GM18867 (cell line): ENCODE measurements around the gene B4GALT2.

Experiments used
- ATAC-seq: cut with Tn5 transposase; IDR thresholded peaks from one replicate; pipeline ENCODE4 v1.9.1; 2021; ENCODE audit warnings: mild to moderate bottlenecking, moderate library complexity; ENCODE audit not compliant: unreplicated experiment

Gene B4GALT2, protein sequence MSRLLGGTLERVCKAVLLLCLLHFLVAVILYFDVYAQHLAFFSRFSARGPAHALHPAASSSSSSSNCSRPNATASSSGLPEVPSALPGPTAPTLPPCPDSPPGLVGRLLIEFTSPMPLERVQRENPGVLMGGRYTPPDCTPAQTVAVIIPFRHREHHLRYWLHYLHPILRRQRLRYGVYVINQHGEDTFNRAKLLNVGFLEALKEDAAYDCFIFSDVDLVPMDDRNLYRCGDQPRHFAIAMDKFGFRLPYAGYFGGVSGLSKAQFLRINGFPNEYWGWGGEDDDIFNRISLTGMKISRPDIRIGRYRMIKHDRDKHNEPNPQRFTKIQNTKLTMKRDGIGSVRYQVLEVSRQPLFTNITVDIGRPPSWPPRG

DNA sequence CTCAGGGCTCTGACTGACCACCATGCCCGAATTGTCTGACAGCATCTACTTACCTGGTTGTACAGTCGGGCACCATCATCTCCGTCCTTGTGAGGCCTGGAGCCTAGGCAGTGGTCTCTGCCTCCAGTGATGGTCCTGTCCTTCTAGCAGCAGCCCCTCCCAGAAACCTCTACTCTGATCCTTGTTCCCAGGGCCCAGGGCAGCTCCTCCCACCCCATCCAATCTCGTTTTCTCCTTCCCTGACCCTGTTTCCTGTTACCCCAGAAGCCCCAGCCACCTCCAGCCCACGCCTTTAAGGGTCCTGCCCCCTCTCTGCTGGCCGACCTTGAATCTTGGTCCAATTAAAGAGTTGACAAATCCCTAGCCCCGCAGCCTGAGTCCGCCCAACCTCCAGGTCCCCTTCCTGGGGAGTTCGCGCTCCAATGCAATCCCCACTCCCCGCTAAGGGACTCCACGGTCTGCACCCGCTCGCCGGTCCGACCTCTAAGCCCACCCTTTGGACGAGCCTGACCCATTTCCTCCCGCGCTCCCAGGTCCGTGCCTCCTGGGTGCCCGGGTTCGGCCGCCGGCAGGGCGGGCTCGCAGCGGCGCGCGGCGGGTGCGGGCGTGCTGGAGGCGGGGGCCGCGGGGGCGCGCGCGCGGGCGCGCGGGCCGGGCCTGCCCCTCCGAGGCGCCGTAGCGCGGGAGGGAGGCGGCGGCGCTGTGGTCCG, at the start of gene B4GALT2:
Gene B4GALT2 (plus strand): TSS at position 660 of the 710 bp plus-strand sequence. CDS start 1,951 bp downstream, outside the sequence.
- no peak for ATAC-seq

DNA sequence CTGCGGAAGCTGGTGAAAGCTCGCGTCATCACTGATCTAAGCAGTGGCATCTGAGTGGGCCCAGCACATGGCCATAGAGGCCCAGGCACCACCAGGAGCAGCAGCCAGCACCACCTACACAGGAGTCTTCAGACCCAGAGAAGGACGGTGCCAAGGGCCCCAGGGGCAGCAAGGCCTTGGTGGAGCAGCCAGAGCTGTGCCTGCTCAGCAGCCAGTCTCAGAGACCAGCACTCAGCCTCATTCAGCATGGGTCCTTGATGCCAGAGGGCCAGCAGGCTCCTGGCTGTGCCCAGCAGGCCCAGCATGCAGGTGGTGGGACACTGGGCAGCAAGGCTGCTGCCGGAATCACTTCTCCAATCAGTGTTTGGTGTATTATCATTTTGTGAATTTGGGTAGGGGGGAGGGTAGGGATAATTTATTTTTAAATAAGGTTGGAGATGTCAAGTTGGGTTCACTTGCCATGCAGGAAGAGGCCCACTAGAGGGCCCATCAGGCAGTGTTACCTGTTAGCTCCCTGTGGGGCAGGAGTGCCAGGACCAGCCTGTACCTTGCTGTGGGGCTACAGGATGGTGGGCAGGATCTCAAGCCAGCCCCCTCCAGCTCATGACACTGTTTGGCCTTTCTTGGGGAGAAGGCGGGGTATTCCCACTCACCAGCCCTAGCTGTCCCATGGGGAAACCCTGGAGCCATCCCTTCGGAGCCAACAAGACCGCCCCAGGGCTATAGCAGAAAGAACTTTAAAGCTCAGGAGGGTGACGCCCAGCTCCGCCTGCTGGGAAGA, 48.7 kb upstream of the B4GALT2 start:
- no peak for ATAC-seq

DNA sequence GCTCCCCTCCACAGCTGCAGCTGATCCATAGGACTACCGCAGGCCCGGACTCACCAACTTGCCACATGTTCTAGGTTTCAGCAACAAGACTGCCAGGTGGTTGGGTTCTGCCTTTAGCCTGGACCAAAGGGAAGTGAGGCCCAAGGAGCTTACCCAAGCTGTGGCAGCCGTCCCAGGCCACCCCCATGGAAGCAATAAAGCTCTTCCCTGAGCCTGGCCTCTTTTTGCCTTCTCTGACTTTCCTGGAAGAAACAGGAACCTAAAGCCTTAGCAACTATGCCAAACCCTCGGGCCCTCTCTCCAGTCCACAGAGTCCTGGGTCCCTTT, 48.1 kb upstream of the B4GALT2 start:
- ATAC-seq, result no peak

DNA sequence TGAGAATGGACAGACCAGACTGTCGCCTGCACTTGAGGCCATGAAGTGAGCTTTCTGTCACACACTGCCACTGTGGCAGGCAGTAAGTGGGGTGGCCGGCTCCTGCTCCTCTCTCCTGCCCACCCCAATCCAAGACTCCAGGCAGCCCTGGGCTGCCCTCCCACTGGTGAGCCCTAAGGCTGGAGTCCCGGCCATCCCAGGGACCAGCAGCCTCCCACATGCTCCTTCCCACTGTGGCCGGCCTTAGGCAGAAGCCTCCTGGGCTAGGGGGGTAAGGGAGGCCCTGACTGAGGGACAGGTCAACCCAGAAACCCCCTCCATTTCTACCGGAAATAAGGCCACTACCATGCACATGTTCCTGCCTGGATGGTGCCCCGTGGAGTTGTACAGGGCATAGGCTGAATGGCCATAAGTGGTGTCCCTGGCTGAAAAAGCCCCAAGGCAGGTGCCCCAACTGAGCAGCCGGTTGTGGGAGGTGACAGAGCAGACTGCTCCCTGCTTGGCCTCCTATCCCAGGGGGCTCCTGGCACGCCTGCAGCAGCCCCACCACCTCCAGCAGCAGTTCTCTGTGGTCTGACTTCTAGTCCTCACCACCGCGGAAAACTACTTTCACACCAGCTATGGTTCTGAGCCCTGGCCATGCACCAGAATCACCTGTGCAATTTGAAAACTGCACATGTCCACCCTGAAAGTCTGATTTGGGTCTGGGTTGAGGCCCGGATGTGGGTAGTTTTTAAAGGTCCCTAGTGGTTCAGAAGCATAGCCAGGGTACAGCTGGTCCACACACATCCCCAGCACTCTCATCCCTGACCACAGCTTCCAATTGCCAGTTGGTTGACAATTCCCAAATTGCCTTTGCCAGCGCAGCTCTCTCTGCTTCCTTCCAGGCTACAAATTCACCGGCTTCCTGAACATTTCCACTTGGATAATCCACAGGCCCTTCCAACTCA, 47.0 kb upstream of the B4GALT2 start:
- no peak for ATAC-seq

DNA sequence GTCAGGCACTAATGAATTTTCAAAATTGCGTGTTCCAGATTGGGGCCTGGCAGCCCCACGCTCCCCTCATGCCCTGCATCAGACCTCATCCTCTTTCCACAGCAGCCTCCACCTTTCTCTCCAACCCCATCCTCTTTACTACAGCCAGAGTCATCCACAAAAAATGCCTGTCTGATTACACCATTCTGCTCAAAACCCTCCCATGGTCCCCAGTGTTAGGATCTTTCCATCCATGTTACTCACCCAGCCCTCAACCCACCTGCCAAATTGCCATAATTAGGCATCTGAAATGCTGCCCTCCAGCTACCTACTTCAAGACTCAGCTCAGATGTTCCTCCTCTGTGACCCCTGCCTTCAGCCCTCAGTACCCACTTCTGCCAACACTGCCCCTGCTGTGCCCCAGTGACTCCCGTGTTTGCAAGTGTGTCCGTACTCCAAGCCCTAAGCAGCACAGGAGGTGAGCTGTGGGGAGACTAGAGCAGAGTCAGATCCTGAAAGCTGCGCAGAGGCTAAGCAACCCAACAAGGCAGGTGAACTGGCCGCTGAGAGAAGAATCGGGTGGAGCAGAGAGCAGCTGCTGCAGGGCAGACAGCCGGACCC, 46.1 kb upstream of the B4GALT2 start:
- ATAC-seq, result no peak

DNA sequence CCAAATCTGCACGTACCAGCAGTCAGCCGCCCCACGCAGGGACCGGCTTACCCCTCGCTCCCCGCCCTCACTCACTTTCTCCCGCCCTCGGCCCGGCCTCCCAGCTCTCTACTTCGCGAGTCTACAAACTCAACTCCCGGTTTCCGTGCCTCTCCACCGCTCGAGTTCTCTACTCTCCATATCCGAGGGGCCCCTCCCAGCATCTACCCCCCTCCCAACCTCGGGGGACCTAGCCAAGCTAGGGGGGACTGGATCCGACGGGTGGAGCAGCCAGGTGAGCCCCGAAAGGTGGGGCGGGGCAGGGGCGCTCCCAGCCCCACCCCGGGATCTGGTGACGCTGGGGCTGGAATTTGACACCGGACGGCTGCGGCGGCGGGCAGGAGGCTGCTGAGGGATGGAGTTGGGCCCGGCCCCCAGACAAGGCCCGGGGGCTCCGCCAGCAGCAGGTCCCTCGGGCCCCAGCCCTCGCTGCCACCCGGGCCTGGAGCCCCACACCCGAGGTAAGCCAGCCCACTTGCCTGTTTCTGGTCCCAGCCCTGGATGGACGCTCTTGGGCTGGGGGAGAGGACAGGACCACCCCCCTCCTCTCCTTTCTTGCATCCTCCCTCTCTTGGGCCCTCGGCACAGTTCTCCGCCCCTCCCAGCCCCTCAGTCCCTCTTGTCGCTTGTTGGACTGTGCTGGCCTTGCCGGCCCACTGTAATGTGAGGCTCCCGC, 45.5 kb upstream of the B4GALT2 start, which contains the start of gene ARTN:
Gene ARTN (plus strand): TSS at position 416 of the 715 bp plus-strand sequence. CDS start 1,856 bp downstream, outside the sequence.
- ATAC-seq, result no peak

DNA sequence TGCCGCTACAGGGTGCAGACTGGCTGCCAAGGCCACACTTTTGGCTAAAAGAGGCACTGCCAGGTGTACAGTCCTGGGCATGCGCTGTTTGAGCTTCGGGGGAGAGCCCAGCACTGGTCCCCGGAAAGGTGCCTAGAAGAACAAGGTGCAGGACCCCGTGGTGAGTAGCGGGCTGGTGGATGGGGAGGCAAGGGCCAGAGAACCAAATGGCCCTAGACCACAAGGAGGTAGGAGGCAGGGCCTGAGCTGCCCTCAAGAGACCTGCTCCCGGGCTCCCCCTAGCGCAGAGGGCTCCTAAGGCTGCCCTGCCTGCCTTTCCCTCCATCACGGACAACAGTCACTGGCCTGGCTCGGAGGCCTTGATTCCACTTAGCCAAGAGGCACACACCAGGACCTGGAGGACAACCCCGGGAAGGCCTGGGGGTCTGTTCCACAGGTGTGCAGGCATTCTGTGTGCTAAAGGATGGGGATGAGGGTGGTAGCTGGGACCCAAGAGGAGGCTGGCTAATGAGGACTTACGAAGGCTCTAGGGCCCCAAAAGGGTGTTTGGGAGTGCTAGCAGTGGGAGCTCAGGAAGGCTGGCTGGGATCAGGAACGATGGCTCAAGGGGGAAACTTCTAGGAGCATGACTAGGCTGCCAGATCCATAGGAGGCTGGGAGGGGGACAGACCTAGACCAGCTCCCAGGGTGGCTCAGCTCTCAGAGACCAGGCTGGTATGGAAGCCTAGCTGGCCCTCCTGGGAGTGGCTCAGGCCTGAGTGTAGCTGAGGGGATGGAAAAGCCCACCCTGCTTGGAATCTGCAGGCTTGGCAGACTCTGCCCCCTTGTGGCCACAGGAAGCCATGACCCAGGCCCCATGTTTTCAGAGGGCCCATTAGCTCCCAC, 44.7 kb upstream of the B4GALT2 start:
- ATAC-seq, result no peak

DNA sequence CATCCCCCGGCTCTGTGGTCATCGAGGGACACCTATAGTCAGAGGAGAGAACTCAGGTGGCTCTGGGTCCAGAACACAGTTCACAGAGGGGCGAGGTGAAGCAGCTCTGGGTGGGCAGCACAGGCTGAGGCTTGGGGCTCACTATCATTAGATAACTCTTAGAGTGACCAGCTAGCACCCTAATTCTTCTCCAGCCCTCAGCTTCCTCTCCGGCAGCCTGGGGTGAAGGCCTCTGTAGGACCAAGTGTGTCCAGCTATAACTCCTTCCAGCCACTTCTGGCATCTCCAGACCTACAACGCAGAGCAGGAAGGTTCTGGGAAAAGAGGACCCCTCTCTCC, 44.1 kb upstream of the B4GALT2 start:
- no peak for ATAC-seq

DNA sequence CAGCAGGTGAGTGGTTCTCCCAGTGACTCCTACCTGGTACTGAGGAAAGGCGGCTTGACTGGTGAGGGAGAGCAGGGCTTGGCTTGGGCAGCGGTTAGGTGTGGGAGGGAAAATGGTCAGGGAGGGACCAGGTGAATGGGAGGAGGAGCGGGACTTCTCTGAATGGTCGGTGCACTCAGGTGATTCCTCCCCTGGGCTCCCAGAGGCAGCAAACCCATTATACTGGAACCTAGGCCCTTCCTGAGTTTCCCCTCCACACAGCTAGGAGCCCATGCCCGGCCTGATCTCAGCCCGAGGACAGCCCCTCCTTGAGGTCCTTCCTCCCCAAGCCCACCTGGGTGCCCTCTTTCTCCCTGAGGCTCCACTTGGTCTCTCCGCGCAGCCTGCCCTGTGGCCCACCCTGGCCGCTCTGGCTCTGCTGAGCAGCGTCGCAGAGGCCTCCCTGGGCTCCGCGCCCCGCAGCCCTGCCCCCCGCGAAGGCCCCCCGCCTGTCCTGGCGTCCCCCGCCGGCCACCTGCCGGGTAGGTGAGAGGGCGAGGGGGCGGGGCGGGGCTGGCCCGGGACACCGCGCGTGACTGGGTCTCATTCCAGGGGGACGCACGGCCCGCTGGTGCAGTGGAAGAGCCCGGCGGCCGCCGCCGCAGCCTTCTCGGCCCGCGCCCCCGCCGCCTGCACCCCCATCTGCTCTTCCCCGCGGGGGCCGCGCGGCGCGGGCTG, 43.1 kb upstream of the B4GALT2 start:
- no peak for ATAC-seq

DNA sequence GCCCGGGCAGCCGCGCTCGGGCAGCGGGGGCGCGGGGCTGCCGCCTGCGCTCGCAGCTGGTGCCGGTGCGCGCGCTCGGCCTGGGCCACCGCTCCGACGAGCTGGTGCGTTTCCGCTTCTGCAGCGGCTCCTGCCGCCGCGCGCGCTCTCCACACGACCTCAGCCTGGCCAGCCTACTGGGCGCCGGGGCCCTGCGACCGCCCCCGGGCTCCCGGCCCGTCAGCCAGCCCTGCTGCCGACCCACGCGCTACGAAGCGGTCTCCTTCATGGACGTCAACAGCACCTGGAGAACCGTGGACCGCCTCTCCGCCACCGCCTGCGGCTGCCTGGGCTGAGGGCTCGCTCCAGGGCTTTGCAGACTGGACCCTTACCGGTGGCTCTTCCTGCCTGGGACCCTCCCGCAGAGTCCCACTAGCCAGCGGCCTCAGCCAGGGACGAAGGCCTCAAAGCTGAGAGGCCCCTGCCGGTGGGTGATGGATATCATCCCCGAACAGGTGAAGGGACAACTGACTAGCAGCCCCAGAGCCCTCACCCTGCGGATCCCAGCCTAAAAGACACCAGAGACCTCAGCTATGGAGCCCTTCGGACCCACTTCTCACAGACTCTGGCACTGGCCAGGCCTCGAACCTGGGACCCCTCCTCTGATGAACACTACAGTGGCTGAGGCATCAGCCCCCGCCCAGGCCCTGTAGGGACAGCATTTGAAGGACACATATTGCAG, 42.4 kb upstream of the B4GALT2 start:
- no peak for ATAC-seq

DNA sequence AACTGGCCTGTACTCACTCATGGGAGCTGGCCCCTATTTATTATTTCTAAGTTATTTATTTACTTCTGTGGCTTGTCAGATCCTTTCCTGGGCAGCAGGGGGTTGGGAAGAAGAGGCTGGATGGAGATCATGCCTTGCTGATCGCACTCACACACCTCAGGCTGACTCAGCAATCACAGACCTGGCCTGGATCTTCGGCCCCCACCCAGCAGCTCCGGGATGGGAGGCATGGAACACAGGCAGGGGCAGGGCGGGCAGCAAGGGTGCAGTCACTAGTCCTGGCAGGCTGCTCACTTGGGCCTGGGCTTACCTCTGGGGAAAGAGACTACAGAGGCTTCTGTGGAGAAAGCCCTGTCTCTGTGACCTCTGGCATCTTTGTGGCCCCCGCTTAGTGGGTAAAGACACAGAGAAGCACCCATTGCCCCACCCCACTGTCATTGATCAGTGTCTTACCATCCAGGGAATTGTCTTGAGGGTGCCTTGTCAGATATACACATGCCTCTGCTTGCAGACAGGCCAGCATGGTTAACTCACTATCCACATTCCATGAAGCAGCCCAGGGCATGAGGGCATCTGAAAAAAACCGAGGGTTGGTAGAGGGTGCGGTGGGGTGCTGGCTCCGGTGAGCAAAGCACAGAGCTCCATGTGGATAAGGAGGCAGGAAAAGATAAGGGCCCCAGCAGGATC, 41.7 kb upstream of the B4GALT2 start:
- no peak for ATAC-seq

DNA sequence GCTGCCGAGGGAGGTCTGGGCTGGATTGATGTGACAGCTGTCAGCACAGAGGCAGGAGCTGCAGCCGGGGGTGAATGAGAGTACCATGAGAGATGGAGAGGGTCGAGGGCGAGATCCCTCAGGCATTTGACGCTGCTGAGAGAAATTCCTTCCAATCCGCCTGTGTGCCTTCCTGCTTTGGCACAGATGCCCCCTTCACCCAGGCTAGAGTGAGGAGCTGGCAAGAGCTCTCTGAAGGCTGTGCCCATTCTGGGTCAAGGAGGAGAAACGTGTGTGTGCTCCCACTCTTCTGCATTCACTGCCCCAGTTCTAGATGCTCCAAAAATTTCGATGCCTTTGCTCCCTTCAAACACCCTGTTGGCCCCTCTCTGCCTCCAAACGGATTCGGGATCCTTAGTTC, 40.6 kb upstream of the B4GALT2 start:
- ATAC-seq, result no peak

DNA sequence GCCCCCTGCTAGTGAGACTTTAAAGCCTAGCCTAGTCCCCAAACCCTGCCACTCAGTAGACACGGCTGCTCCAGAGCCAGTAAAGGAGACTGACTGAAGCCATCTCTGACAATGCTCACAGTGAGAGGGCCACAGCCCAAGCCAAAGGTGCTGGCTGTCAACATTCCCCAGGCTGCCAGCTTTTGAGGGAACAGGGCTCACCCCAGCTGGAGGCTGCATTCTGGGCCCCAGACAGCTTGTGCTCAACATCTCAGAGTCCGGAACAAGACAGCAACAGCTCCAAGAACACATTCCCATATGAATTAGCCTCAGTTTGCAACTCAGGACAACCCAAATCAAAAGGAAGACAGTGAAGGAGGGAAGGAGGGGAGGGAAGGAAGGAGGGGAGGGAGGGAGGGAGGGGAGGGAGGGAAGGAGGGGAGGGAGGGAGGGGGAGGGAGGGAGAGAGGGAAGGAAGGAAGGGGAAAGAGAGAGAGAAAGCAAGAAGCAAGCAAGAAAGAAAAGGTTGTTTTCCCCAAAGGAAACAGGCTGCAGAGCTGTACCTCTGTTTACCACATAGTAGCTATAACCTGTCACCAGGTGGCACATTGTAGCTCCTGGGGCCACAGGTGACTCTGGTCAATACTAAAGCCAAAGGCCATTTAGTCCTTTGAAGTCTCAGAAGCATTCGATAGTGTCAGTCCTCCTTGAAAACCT, 40.0 kb upstream of the B4GALT2 start:
- no peak for ATAC-seq

DNA sequence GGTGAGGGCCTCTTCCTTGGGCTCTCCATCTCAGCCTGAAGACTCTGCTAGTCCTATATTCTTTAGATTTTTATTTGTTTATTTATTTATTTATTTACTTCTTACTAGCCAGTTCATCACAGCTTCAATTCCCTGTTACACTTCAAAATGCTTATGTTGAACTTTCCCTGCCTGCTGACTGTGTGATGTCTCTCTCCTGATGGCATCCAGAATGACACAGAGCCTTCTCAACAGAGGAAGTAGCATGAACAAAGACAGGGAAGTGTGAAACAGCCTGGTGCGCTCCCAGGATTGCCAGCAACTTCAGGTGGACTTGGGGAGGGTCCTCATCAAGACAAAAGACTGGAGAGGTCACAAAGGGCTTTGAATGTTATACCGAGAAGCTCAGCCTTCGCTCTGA, 36.6 kb upstream of the B4GALT2 start:
- no peak for ATAC-seq

DNA sequence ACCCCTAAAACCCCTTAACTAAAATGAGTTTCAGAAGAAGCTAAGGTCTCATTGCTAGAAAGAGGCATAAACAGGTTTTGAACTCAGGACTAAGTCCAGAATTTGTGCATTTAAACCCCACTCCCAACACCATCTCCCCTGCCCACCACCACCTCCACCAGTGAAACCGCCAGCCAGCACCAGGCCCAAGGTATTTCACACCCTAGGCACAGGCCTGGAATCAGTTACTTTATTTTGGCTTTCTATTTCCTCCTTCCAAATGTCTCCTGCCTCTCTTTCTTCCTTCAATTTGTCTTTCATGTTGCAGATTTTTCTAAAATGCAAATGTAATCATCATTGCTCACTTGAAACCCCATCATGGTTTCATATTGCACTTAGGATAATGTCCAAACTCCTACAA, 34.1 kb upstream of the B4GALT2 start:
- ATAC-seq, result no peak

DNA sequence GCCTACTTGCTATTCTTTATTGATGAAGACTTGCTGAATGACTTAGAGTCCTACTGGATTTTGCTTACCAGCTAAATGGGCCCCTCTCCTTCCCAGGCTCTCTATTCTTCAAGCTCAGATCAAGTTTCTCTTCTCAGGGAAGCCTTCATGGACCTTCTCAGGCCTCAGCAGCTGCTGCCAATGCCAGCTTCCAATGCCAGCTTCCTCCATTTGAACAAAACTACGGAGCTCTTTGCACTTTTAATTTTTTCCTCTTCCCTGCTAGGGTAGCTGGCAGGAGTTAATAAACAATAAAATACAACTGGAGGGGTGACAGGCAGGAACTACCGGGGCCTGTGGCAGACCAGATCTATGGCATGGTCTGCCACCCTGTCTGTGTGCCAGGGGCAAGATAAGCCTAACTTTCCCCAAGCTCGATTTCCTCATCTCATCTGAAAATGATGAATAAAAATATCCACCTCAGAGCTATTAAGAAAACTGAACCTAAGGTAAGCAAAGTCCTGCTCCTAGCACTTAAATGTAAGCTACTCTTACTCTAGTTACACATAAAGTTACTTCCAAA, 33.3 kb upstream of the B4GALT2 start:
- ATAC-seq, result no peak
